HFF-Myc (cell line): ENCODE data around the gene PDZRN4.
"Not testable (repeated sequence)": the region's sequence is repeated elsewhere in the genome, so short reads cannot be mapped to it uniquely, and the experiment has no call there.

Experiments
- DNase-seq: peaks from one replicate; pipeline ENCODE4 v3.0.0-alpha.2; 2011; ENCODE audit warnings: low read depth; ENCODE audit errors: extremely low read depth
- H3K4me3 ChIP-seq: replicated peaks from 2 replicates; pipeline ENCODE4 v1.5.1; 2011; ENCODE audit warnings: low read depth, mild to moderate bottlenecking, control low read depth, low read length
- TF ChIP-seq, protein P1 (sequence below): IDR thresholded peaks from 2 replicates; pipeline ENCODE4 v1.5.1; 2012; ENCODE audit warnings: mild to moderate bottlenecking, low read depth, low read length, control low read depth; ENCODE audit errors: missing control alignments

PDZRN4 gene

DNA sequence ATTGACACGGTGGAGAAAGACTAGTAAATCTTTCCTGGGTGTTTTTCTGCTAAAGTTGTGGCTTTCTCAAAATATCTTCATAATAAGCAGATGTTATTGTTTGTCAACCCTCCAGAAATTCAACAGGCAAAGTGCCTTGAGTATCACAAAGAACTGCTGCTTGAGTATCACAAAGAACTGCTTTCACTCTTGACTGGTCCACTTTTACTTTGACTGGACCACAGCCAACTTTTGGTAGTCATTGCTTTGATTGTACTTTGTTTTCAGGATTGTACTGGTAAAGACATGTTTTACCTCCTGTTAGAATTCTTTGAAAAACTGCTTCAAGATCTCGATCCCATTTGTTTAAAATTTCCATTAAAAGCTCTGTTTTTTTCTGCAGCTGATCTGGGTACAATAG, 62.6 kb downstream of the PDZRN4 start:
- TF ChIP-seq, protein P1, sequence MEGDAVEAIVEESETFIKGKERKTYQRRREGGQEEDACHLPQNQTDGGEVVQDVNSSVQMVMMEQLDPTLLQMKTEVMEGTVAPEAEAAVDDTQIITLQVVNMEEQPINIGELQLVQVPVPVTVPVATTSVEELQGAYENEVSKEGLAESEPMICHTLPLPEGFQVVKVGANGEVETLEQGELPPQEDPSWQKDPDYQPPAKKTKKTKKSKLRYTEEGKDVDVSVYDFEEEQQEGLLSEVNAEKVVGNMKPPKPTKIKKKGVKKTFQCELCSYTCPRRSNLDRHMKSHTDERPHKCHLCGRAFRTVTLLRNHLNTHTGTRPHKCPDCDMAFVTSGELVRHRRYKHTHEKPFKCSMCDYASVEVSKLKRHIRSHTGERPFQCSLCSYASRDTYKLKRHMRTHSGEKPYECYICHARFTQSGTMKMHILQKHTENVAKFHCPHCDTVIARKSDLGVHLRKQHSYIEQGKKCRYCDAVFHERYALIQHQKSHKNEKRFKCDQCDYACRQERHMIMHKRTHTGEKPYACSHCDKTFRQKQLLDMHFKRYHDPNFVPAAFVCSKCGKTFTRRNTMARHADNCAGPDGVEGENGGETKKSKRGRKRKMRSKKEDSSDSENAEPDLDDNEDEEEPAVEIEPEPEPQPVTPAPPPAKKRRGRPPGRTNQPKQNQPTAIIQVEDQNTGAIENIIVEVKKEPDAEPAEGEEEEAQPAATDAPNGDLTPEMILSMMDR = no peak
- H3K4me3 ChIP-seq = no peak overlapping the region
- DNase-seq = no peak

DNA sequence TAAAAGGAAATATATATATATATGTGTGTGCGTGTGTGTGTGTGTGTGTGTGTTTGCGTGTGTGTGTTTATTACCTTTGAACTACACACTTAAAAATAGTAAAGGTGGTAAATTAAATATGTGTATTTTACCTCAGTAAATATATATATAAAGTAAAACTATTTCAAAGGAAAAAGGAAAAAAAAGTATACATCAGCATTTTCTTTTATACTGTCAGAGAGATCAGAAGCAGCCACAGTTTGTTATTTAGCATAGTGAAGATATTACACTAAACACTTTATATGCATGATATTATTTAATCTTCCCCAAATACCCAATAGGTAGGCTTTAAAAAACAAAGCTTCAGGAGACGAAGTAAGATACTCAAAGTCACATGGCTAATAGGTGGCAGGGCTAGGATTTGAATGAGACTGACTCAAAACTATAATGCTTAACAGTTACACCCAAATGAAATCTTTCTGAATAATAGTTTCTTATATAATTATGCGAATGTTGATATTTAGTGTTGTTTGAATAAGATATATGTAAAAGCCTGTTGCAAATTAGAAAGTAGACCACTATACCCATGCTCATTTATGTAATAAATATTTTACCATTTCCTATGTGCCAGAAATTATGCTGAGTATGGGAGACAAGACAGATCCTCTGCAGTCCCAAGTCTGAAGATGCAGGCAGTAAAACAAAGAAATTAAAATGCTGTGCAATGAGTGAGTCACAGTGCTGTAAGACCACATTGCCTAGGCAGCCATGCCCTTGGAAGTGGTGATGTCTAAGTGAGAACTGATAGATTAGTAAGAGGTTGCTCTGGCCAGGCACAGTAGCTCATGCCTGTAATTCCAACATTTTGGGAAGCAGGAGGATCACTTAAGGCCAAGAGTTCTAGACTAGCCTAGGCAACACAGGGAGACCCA, 66.1 kb downstream of the PDZRN4 start:
- H3K4me3 ChIP-seq = no peak overlapping the region
- TF ChIP-seq, protein P1 = no peak
- DNase-seq = no peak

DNA sequence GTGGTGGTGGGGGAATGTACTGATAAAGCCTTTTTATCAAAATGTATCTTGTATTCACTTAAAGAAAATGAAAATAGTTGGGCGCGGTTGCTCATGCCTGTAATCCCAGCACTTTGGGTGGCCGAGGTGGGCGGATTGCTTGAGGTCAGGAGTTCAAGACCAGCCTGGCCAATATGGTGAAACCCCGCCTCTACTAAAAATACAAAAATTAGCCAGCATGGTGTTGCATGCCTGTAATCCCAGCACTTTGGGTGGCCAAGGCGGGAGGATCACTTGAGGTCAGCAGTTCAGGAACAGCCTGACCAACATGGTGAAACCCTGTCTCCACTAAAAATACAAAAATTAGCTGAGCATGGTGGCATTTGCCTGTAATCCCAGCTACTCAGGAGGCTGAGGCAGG, 75.1 kb downstream of the PDZRN4 start:
- not testable (repeated sequence) for DNase-seq, H3K4me3 ChIP-seq

DNA sequence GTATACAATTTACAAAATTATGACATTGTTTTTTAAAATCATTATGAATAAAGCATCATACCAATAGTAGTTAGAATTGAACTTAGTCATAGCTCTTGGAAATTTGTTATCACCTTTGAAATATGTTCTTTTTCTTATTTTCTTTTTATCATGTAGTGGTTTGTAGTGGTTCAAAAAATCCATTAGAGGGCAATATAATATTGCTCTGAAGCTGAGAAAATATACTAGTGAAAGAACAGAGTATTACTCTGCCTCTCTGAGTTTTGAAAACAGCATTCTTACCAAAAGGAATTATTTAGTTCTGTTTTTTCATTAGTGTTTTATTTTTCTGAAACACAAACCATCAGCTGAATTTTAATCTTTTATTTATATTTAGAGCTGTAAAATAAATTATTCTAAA, 76.2 kb downstream of the PDZRN4 start:
- no peak for DNase-seq
- H3K4me3 ChIP-seq = no peak overlapping the region
- TF ChIP-seq, protein P1 = no peak

DNA sequence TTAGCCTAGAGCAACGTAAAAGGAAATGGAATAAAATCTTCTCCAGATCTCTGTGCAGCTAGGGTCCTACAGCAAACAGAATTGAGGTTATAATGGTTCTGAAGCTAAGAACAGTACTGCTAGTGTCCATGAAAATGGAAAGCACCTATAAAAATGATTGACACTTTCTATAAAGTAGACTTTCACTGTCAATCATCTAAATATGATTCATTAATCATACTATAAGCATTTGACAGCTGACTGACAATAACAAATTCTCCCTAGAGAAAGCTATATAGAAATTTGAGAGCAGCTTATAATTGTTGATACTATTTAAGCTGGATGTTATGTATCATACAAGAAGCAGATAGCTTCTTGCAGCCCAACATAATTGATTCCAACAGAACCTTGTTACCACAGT, 80.9 kb downstream of the PDZRN4 start:
- DNase-seq = no peak
- TF ChIP-seq, protein P1 = no peak

DNA sequence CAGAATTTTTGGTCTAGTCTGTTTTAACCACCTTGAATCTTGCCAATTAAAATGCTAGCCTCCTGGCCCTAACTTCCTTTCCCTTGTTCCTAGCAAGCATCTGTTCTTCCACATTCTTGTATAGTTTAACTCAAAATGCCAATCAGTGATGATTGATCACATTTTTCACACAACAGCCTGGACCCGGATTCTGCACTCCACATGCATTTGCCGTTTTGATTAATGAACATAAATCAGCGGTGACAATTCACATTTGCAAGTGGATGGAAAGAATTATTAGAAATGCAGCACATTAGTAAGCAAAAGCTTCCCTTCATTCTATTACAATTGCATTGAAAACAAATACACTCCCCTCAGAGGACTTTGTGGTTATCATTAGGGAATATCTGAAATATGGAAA, 83.4 kb downstream of the PDZRN4 start:
- TF ChIP-seq, protein P1 = no peak
- H3K4me3 ChIP-seq = no peak overlapping the region
- DNase-seq = no peak

More for the DNA sequence above, 80.9 kb downstream of the PDZRN4 start:
- no peak overlapping the region for H3K4me3 ChIP-seq

DNA sequence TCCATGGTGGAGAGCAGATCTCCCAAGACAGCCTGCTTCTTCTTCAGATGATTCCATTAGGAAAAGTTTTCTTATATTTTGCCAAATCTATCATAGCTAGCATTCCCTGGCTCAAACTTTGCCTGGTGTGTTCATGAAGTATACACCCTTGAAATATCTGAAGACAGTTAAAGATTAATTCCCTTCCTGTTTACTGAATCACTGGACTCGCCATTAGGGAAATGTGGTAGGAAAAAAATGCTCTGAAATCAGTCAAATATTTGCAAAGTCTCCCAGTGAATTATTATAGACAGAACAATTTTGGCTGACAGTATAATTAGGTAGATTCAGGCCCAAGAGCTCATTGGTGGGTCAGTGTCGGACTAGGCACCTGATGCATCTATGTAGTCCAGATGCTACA, 86.5 kb downstream of the PDZRN4 start:
- DNase-seq = no peak
- no peak overlapping the region for H3K4me3 ChIP-seq
- TF ChIP-seq, protein P1 = no peak
